WTC11 (cell line): ENCODE measurements around the gene NR2F1. TPM values are rescaled to one million over a fixed set of nuclear protein-coding genes. Genes with fewer than 3 reads are reported as not detected.

Source experiments
- ATAC-seq: fragments of 200-7000 bp; cut with Tn5 transposase; 2 replicates; pipeline ENCODE4 v1.10.0; 2021; ENCODE audit warnings: mild to moderate bottlenecking, moderate library complexity
- CTCF ChIA-PET: fragments of 300-600 bp; sonication (Branson Sonifier 250); formaldehyde crosslinking; loops from one replicate; lab custom pipeline; 2021; ENCODE audit warnings: antibody characterized with exemption; lab: Charles Lee
- POLR2A ChIA-PET: fragments of 350-600 bp; sonication (Branson Sonifier 250); formaldehyde crosslinking; loops from one replicate; lab custom pipeline; 2021; ENCODE audit warnings: antibody characterized with exemption; lab: Charles Lee
- DNase-seq: peaks from one replicate; pipeline ENCODE4 v3.0.0; 2021; ENCODE audit warnings: low spot score
- H3K27ac Mint-ChIP-seq: 2 replicates; pipeline ENCODE4 v1.8.0; 2021; ENCODE audit warnings: mixed read lengths
- H3K27me3 Mint-ChIP-seq: 2 replicates; pipeline ENCODE4 v1.8.0; 2021; ENCODE audit warnings: low read depth, mild to moderate bottlenecking, moderate library complexity, mixed read lengths
- H3K36me3 Mint-ChIP-seq: 2 replicates; pipeline ENCODE4 v1.8.0; 2021; ENCODE audit warnings: mixed read lengths
- H3K4me1 Mint-ChIP-seq: 2 replicates; pipeline ENCODE4 v1.8.0; 2022; ENCODE audit warnings: mixed read lengths
- H3K4me3 Mint-ChIP-seq: 2 replicates; pipeline ENCODE4 v1.8.0; 2021; ENCODE audit warnings: mild to moderate bottlenecking, moderate library complexity, mixed read lengths
- H3K9me3 Mint-ChIP-seq: 2 replicates; pipeline ENCODE4 v1.8.0; 2021; ENCODE audit warnings: mixed read lengths
- ELF4 ChIP-seq: sonication (generic); formaldehyde crosslinking; IDR thresholded peaks from 2 replicates; pipeline ENCODE4 v1.8.1; 2022; ENCODE audit warnings: low read depth, mild to moderate bottlenecking, moderate library complexity, missing genetic modification reagents
- EMX1 ChIP-seq: fragments of 250-450 bp; sonication (Bioruptor Pico); IDR thresholded peaks from 2 replicates; pipeline ENCODE4 v1.8.0; 2021; ENCODE audit warnings: mild to moderate bottlenecking
- ETV6 ChIP-seq: sonication (generic); formaldehyde crosslinking; IDR thresholded peaks from 2 replicates; pipeline ENCODE4 v1.8.1; 2022; ENCODE audit warnings: mild to moderate bottlenecking, missing genetic modification reagents
- FOXP1 ChIP-seq: sonication (generic); formaldehyde crosslinking; IDR thresholded peaks from 2 replicates; pipeline ENCODE4 v1.8.0; 2022; ENCODE audit warnings: missing genetic modification reagents, mild to moderate bottlenecking, moderate library complexity, borderline replicate concordance
- GTF2I ChIP-seq: fragments of 250-450 bp; sonication (Bioruptor Pico); conservative IDR thresholded peaks from 2 replicates; pipeline ENCODE4 v1.4.0; 2021; ENCODE audit warnings: mild to moderate bottlenecking
- NR1H2 ChIP-seq: sonication (generic); formaldehyde crosslinking; IDR thresholded peaks from 2 replicates; pipeline ENCODE4 v1.9.0; 2021; ENCODE audit warnings: mild to moderate bottlenecking, moderate library complexity, missing genetic modification reagents
- NR2C2 ChIP-seq: sonication (generic); formaldehyde crosslinking; IDR thresholded peaks from 2 replicates; pipeline ENCODE4 v1.8.0; 2022; ENCODE audit warnings: mild to moderate bottlenecking, missing genetic modification reagents
- OVOL2 ChIP-seq: fragments of 250-450 bp; sonication (Bioruptor Pico); IDR thresholded peaks from 2 replicates; pipeline ENCODE4 v1.9.0; 2021; ENCODE audit warnings: mild to moderate bottlenecking, borderline replicate concordance
- PRRX2 ChIP-seq: fragments of 250-450 bp; sonication (Bioruptor Pico); IDR thresholded peaks from 2 replicates; pipeline ENCODE4 v1.8.0; 2021; ENCODE audit warnings: mild to moderate bottlenecking
- STAT6 ChIP-seq: sonication (generic); formaldehyde crosslinking; conservative IDR thresholded peaks from 2 replicates; pipeline ENCODE4 v1.8.1; 2023; ENCODE audit warnings: mild to moderate bottlenecking, low read depth, missing genetic modification reagents, moderate library complexity
- TCF7 ChIP-seq: sonication (generic); formaldehyde crosslinking; IDR thresholded peaks from 2 replicates; pipeline ENCODE4 v1.8.0; 2022; ENCODE audit warnings: mild to moderate bottlenecking, low read depth, missing genetic modification reagents, moderate library complexity
- TP53 ChIP-seq: sonication (generic); formaldehyde crosslinking; IDR thresholded peaks from 2 replicates; pipeline ENCODE4 v1.8.1; 2023; ENCODE audit warnings: mild to moderate bottlenecking, missing genetic modification reagents
- USF2 ChIP-seq: sonication (generic); formaldehyde crosslinking; IDR thresholded peaks from 2 replicates; pipeline ENCODE4 v1.8.1; 2023; ENCODE audit warnings: mild to moderate bottlenecking, missing genetic modification reagents, moderate library complexity
- ZMAT4 ChIP-seq: fragments of 250-450 bp; sonication (Bioruptor Pico); IDR thresholded peaks from 2 replicates; pipeline ENCODE4 v1.9.0; 2021; ENCODE audit warnings: mild to moderate bottlenecking
- ZNF219 ChIP-seq: sonication (generic); formaldehyde crosslinking; IDR thresholded peaks from 2 replicates; pipeline ENCODE4 v1.8.0; 2023; ENCODE audit warnings: missing genetic modification reagents, mild to moderate bottlenecking, borderline replicate concordance
- ZNF232 ChIP-seq: sonication (generic); formaldehyde crosslinking; IDR thresholded peaks from 2 replicates; pipeline ENCODE4 v1.8.0; 2022; ENCODE audit warnings: mild to moderate bottlenecking, missing genetic modification reagents
- ZNF317 ChIP-seq: sonication (generic); formaldehyde crosslinking; IDR thresholded peaks from 2 replicates; pipeline ENCODE4 v1.8.1; 2023; ENCODE audit warnings: low read depth, mild to moderate bottlenecking, moderate library complexity, missing genetic modification reagents, borderline replicate concordance
- ZNF416 ChIP-seq: fragments of 250-450 bp; sonication (Bioruptor Pico); IDR thresholded peaks from 2 replicates; pipeline ENCODE4 v1.9.0; 2021; ENCODE audit warnings: mild to moderate bottlenecking, inconsistent platforms
- ZSCAN18 ChIP-seq: fragments of 250-450 bp; sonication (Bioruptor Pico); IDR thresholded peaks from 2 replicates; pipeline ENCODE4 v2.1.2; 2022; ENCODE audit warnings: mild to moderate bottlenecking, moderate library complexity
- total RNA-seq: library from RNA; stranded (reverse); gene quantifications from 3 replicates; pipeline ENCODE4 v1.2.3, GENCODE V29; 2021
- TF ChIP-seq, protein P1 (sequence below): sonication (generic); formaldehyde crosslinking; IDR thresholded peaks from 2 replicates; pipeline ENCODE4 v1.8.0; 2022; ENCODE audit warnings: mild to moderate bottlenecking, missing genetic modification reagents

NR2F1 gene
- total RNA-seq, 1 experiment from 2014 or later: 0.31 TPM

- ChIA-PET CTCF (interaction anchor here (1.5 kb wide), 1 partner anchor 23 kb away, joined by 3 read pairs; the partner anchor contains the start of gene NR2F1), POLR2A (no interaction called here)
- peaks cover 65% of the 10 kb centered on the region for H3K4me1 Mint-ChIP-seq
- H3K9me3 Mint-ChIP-seq: no peaks in the 10 kb centered on the region
- TF ChIP-seq ZMAT4 (CRISPR knock-in tag) (no peak), ETV6 (CRISPR knock-in tag) (no peak), ZNF232 (no peak), GTF2I (CRISPR knock-in tag) (no peak), FOXP1 (CRISPR knock-in tag) (no peak), STAT6 (CRISPR knock-in tag) (no peak), ZNF416 (no peak), NR1H2 (CRISPR knock-in tag) (no peak), NR2C2 (CRISPR knock-in tag) (no peak), TP53 (CRISPR knock-in tag) (no peak), TCF7 (CRISPR knock-in tag) (no peak), PRRX2 (no peak), OVOL2 (no peak), ZNF317 (CRISPR knock-in tag) (no peak), ZNF219 (CRISPR knock-in tag) (no peak), EMX1 (CRISPR knock-in tag) (no peak), ZSCAN18 (CRISPR knock-in tag) (no peak), ELF4 (CRISPR knock-in tag) (no peak), USF2 (no peak)
- TF ChIP-seq, protein P1, sequence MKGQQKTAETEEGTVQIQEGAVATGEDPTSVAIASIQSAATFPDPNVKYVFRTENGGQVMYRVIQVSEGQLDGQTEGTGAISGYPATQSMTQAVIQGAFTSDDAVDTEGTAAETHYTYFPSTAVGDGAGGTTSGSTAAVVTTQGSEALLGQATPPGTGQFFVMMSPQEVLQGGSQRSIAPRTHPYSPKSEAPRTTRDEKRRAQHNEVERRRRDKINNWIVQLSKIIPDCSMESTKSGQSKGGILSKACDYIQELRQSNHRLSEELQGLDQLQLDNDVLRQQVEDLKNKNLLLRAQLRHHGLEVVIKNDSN (CRISPR knock-in tag): no peak
- DNase-seq (no peak), ATAC-seq (no peak)
- peaks cover 2% of the 10 kb centered on the region; the same call in 1 of the 2 replicates for H3K36me3 Mint-ChIP-seq
- H3K4me3 Mint-ChIP-seq: no peak overlapping the region
- no peak overlapping the region for H3K27ac Mint-ChIP-seq
- H3K27me3 Mint-ChIP-seq: no peaks in the 10 kb centered on the region
Observed at GRCh38 chr5:93606382-93606752, 23.3 kb downstream of the NR2F1 start.
